Psoas muscle (tissue), 8 donors: ENCODE data around the gene HEPN1. TPM values are rescaled to one million over a fixed set of nuclear protein-coding genes. Genes with fewer than 3 reads are reported as not detected.
A peak's percentile ranks its signal among the peaks of the same experiment; 100 is the strongest.

Experiments
- ATAC-seq, 4 donors: fragments of 200-7000 bp; cut with Tn5 transposase; one replicate each; pipeline ENCODE4 v1.9.1; 2020; ENCODE audit warnings: moderate library complexity in 3 of 4, mild to moderate bottlenecking in 2 of 4
- DNase-seq, 2 donors: peaks; one replicate each; pipeline ENCODE4 v3.0.0-alpha.2; 2020
- H3K27ac ChIP-seq: fragments of 200-600 bp; one replicate; pipeline ENCODE4 v1.8.0; 2022
- H3K27me3 ChIP-seq, 3 donors: fragments of 200-600 bp in 1 of 3; one replicate each; pipeline versions ENCODE4 v1.6.1 to v1.8.0; 2013 to 2022; ENCODE audit warnings: low read length in 2 of 3, mild to moderate bottlenecking in 2 of 3, moderate library complexity in 1 of 3; ENCODE audit not compliant: insufficient read depth in 3 of 3
- H3K36me3 ChIP-seq, 2 donors: fragments of 200-600 bp in 1 of 2; one replicate each; pipeline versions ENCODE4 v1.6.1 to v1.8.0; 2013 to 2022; ENCODE audit warnings: low read depth in 1 of 2, mild to moderate bottlenecking in 1 of 2, moderate library complexity in 1 of 2; ENCODE audit not compliant: insufficient read depth in 1 of 2
- H3K4me1 ChIP-seq: fragments of 200-600 bp; one replicate; pipeline ENCODE4 v1.8.0; 2022
- H3K4me3 ChIP-seq: fragments of 200-600 bp; one replicate; pipeline ENCODE4 v1.8.0; 2022; ENCODE audit warnings: mild to moderate bottlenecking
- H3K9me3 ChIP-seq: fragments of 200-600 bp; one replicate; pipeline ENCODE4 v1.8.0; 2022
- WGBS, 3 donors: extraction: QIAGEN DNeasy Blood & Tissue Kit; methylation state at CpG; one replicate each; pipeline versions ENCODE4 v1.1.6 to v1.1.7; 2013; 5-methylcytosine and 5-hydroxymethylcytosine counted together
- intact Hi-C, 2 donors: fragments of 100-400 bp; cut with DNase I; formaldehyde crosslinking; loops; one replicate each; pipeline versions ENCODE4 v1.11.0 to v1.14.2; 2022
- polyA plus RNA-seq, 3 donors: library from polyadenylated mRNA; stranded (reverse); fragments of 200-250 nt; gene quantifications; one replicate each; pipeline ENCODE4 v1.2.3, GENCODE V29; 2013
- total RNA-seq, 4 donors: library from RNA; stranded (reverse); fragmentation: NEBNext Ultra II Directional in 2 of 4; extraction: Animal tissue kit (Norgen Biotek cat#: 25700) in 2 of 4; gene quantifications; one replicate each; pipeline versions ENCODE4 v1.2.1 to v1.2.4, GENCODE V29; 2021 to 2023
- TF ChIP-seq, protein P1 (sequence below): fragments of 200-600 bp; IDR thresholded peaks from one replicate; pipeline ENCODE4 v1.8.0; 2022; ENCODE audit warnings: antibody characterized with exemption
- donor health status: healthy with polysubstance abuse.
- donor health status: DM: no; HTN: no; CAD: no; lungs with moderate emphysema.
- donor health status: Bipolar disorder and iron deficiency.
- donor health status: healthy.
- donor health status: DM: yes; HTN: yes; CAD: no.
- donor health status: DM: no; HTN: no; CAD: no.
- donor health status: DM: no; HTN: no; CAD: no.
- donor health status: DM: yes; HTN: yes; CAD: no.

Gene HEPN1
- total and polyA plus RNA-seq, 7 donors, result 0.01 to 0.04 TPM; not detected in 5

DNA sequence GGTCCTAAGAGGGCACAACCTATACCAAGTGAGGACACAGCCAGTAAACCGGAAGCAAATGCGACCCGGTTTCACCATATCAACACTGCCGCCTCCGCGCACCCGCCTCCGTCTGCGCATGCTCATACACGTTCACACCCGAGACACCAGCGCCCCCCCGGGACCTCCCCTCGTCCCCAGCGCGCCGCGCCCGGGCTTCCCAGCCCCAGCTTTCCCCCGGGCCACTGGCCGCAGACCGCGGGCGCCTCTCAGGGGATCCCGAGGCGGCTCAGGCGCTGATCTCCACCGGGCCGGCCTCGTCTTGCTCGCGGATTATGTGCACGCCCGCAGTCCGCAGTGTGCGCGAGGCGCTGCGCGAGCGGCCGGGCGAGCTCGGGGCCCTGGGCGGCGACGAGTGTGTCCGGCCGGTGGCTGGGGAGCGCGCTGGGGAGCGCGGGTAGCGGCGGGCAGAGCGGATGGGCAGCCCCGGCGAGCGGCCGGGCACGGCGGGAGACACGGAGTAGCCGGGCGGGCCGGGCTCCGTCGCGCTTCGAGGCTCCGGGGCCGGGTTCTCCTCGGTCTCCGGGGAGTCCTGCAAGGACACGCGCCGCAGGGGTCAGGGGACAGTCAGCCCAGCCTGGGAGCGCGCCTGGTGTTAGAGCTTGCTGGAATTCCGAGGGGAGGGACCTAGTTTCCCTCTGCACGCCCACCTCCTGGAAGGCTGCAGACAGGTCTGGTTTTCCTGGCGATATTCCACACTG lies 2.0 kb downstream of the HEPN1 start:
- TF ChIP-seq, protein P1, sequence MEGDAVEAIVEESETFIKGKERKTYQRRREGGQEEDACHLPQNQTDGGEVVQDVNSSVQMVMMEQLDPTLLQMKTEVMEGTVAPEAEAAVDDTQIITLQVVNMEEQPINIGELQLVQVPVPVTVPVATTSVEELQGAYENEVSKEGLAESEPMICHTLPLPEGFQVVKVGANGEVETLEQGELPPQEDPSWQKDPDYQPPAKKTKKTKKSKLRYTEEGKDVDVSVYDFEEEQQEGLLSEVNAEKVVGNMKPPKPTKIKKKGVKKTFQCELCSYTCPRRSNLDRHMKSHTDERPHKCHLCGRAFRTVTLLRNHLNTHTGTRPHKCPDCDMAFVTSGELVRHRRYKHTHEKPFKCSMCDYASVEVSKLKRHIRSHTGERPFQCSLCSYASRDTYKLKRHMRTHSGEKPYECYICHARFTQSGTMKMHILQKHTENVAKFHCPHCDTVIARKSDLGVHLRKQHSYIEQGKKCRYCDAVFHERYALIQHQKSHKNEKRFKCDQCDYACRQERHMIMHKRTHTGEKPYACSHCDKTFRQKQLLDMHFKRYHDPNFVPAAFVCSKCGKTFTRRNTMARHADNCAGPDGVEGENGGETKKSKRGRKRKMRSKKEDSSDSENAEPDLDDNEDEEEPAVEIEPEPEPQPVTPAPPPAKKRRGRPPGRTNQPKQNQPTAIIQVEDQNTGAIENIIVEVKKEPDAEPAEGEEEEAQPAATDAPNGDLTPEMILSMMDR, result no peak
- ATAC-seq, result peak; percentile 59 to 80 (median 74)

DNA sequence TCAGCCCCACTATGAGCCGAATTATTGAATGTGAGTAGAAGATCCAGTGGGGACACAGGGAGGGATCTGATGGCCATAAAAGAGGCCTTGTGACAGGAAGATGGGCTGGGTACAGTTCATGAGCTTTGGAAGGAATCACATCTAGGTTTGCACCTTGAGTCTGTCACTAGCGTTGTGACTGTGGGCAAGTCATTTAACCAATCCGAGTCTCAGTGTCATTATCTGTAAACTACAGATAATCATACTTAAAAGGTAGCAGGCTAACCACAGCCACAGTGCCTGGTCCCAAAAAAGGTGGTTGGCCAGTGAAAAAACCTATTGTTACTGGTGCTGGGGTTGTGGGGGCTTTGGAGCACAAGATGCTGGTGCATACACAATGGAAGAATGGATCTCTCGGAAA lies 3.8 kb downstream of the HEPN1 start:
- intact Hi-C loops, result no loop called here
- TF ChIP-seq, protein P1, result no peak
- H3K9me3 ChIP-seq, result no peaks in the 10 kb centered on the region
- peaks cover 0 to 28% (median 2%) of the 10 kb centered on the region in 3 donors for H3K27me3 ChIP-seq
- H3K4me3 ChIP-seq, result no peak overlapping the region
- ATAC-seq (no peak), DNase-seq (no peak)
- H3K4me1 ChIP-seq, result no peaks in the 10 kb centered on the region
- 87 to 93% (median 93%) methylated on average over 4 of the region's 4 CpGs for WGBS, 3 donors
- H3K27ac ChIP-seq, result no peak overlapping the region
- no peaks in the 10 kb centered on the region for H3K36me3 ChIP-seq

More for the DNA sequence above, 2.0 kb downstream of the HEPN1 start:
- Histone ChIP-seq H3K36me3 (no peaks in the 10 kb centered on the region), H3K4me1 (no peaks in the 10 kb centered on the region), H3K4me3 (peak overlapping the region; percentile 69), H3K27me3 (peaks cover 0 to 28% (median 2%) of the 10 kb centered on the region in 3 donors), H3K9me3 (no peaks in the 10 kb centered on the region), H3K27ac (peak overlapping the region; percentile 58)
- 4 to 5% (median 5%) methylated on average over 70 to 82 of the region's 82 CpGs for WGBS, 3 donors
- intact Hi-C loops, result no loop called here
- DNase-seq, result peak; percentile 84 to 87

DNA sequence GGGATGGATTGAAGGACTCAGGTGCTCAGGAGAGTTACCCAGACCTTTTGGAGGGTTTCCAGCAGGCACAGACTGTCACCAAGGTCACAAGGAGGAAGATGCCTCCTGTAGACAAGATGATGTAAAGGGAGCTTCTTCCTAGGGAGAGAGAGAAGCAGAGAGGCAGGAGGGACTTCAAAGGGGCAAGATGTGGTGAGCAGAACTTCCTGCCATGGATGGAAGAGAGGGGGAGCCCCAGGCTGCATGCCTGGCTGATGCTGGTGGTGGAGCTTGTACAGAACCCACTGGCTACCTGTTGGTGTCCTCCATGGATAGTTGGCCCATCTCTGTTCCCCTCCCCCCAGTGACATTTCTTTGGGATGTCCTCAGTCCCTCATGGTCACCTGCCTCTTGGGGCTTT lies 4.2 kb downstream of the HEPN1 start:
- Histone ChIP-seq H3K27ac (no peak overlapping the region), H3K27me3 (peaks cover 0 to 28% (median 2%) of the 10 kb centered on the region in 3 donors), H3K9me3 (no peaks in the 10 kb centered on the region), H3K4me3 (no peak overlapping the region), H3K36me3 (no peaks in the 10 kb centered on the region), H3K4me1 (no peaks in the 10 kb centered on the region)
- TF ChIP-seq, protein P1, result no peak
- DNase-seq, result no peak
- ATAC-seq, result no peak
- intact Hi-C loops, result no loop called here

DNA sequence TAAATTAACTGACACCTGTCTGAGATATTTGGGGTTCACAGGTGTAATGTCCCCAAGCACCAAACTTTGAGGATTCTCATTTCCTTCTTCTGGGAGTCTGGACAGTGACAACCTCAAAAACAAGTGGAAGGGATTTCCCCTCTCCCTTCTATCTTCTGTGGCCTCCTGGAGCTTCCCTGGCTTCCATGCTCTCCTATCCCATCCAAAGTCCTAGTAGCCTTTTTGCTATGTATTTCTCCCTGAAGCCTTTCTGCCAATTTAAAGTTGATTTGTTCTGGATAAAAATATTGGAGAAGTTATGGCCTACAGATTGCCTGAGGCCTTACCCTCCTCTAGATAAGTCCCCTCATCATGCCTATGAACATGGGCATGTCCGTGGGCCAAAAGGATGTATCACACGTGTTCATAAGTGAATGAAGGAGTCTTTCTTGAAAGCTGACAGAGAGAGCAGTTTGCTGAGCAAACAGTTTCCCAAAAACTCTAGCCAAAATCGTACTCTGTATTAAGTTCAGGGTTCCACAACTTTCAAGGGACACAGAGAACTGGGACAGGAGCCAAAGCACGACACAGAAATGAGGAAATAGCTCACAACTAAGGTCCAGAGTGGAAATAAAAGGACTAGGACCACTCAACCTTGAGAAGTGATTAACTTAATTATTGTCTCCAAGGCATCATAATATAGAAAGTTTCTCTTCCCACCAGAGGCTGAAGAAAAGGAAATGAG lies 10.1 kb downstream of the HEPN1 start:
- WGBS, 3 donors, result 26 to 39% (median 30%) methylated on average over 4 of the region's 4 CpGs

More for the DNA sequence above, 10.1 kb downstream of the HEPN1 start:
- Histone ChIP-seq H3K36me3 (no peaks in the 10 kb centered on the region), H3K27me3 (peaks cover 0 to 6% (median 0%) of the 10 kb centered on the region in 3 donors), H3K9me3 (no peaks in the 10 kb centered on the region), H3K4me3 (no peak overlapping the region), H3K27ac (no peak overlapping the region), H3K4me1 (no peaks in the 10 kb centered on the region)
- ATAC-seq (no peak), DNase-seq (no peak)
- intact Hi-C loops, result no loop called here
- TF ChIP-seq, protein P1, result no peak
